GM12878 (cell line): ENCODE measurements around the gene NHERF2. TPM values are rescaled to one million over a fixed set of nuclear protein-coding genes. Genes with fewer than 3 reads are reported as not detected.

Experiments
- ATAC-seq: fragments of 200-7000 bp; cut with Tn5 transposase; 3 replicates; pipeline ENCODE4 v1.9.1; 2020; ENCODE audit warnings: mild to moderate bottlenecking, moderate library complexity
- BruUV-seq: library from RNA; stranded (reverse); fragments of 400-500 nt; replicated peaks from 2 replicates; lab custom pipeline; 2021; lab: Mats Ljungman, UMichigan
- CTCF ChIA-PET: fragments of 300-600 bp; sonication (Branson Sonifier 250); formaldehyde crosslinking; extraction: SDS; loops from one replicate; lab custom pipeline; 2021; ENCODE audit warnings: inconsistent platforms; lab: Yijun Ruan, JAX
- POLR2A ChIA-PET: fragments of 350-600 bp; formaldehyde crosslinking; extraction: SDS; loops from one replicate; lab custom pipeline; 2021; ENCODE audit warnings: inconsistent platforms; lab: Charles Lee
- RAD21 ChIA-PET: fragments of 300-600 bp; sonication (Branson Sonifier 250); formaldehyde crosslinking; loops from one replicate; lab custom pipeline; 2023; ENCODE audit warnings: antibody characterized with exemption; ENCODE audit not compliant: unreplicated experiment; lab: Charles Lee
- SMC1A ChIA-PET: fragments of 300-600 bp; sonication (Branson Sonifier 250); formaldehyde crosslinking; loops from one replicate; lab custom pipeline; 2023; ENCODE audit not compliant: unreplicated experiment, uncharacterized antibody; lab: Charles Lee
- DNase-seq: peaks from one replicate; pipeline ENCODE4 v3.0.0-alpha.2; 2011; ENCODE audit warnings: low read depth, low spot score
- FAIRE-seq: peaks from 3 replicates; lab custom pipeline; 2011; peaks lifted over from hg19 to GRCh38; lab: Jason Lieb, UNC
- H2AFZ ChIP-seq: 2 replicates; pipeline ENCODE4 v1.6.0; 2011; ENCODE audit warnings: low read depth, low read length, control low read depth; ENCODE audit not compliant: control insufficient read depth
- H3K27ac ChIP-seq: 2 replicates; pipeline ENCODE4 v1.5.1; 2011; ENCODE audit warnings: control low read depth; ENCODE audit not compliant: control insufficient read depth, insufficient read depth
- H3K27me3 ChIP-seq, 2 experiments: replicated peaks in 1 of 2; 2 replicates each; pipeline versions ENCODE4 v1.6.0 to v1.6.1; 2011; ENCODE audit warnings: low read length in 1 of 2; ENCODE audit not compliant: control insufficient read depth in 2 of 2, insufficient read depth in 2 of 2
- H3K36me3 ChIP-seq, 2 experiments: 2 replicates each; pipeline ENCODE4 v1.5.1; 2011; ENCODE audit warnings: low read length in 1 of 2; ENCODE audit not compliant: control insufficient read depth in 2 of 2, insufficient read depth in 2 of 2
- H3K4me1 ChIP-seq: 2 replicates; pipeline ENCODE4 v1.6.1; 2011; ENCODE audit warnings: mild to moderate bottlenecking, low read length, moderate library complexity, mixed read lengths; ENCODE audit not compliant: control insufficient read depth, insufficient read depth
- H3K4me2 ChIP-seq: 2 replicates; pipeline ENCODE4 v1.6.0; 2011; ENCODE audit warnings: control low read depth; ENCODE audit not compliant: control insufficient read depth, insufficient read depth
- H3K4me3 ChIP-seq: fragments of 200-600 bp; sonication (generic); 2 replicates; pipeline ENCODE4 v1.5.1; 2016
- H3K79me2 ChIP-seq: 2 replicates; pipeline ENCODE4 v1.6.0; 2011; ENCODE audit warnings: low read length; ENCODE audit not compliant: control insufficient read depth, insufficient read depth
- H3K9ac ChIP-seq: 2 replicates; pipeline ENCODE4 v1.8.0; 2011; ENCODE audit warnings: low read length, control low read depth, mixed read lengths; ENCODE audit not compliant: control insufficient read depth, insufficient read depth
- H3K9me3 ChIP-seq: replicated peaks from 3 replicates; pipeline ENCODE4 v1.5.1; 2011; ENCODE audit warnings: mild to moderate bottlenecking, low read length; ENCODE audit not compliant: control insufficient read depth, insufficient read depth
- H4K20me1 ChIP-seq: 2 replicates; pipeline ENCODE4 v1.6.0; 2011; ENCODE audit not compliant: control insufficient read depth, insufficient read depth
- CREB1 ChIP-seq: IDR thresholded peaks from 2 replicates; pipeline ENCODE4 v1.6.1; 2012; ENCODE audit warnings: low read depth, mild to moderate bottlenecking, inconsistent platforms
- ESRRA ChIP-seq: IDR thresholded peaks from 2 replicates; pipeline ENCODE4 v1.6.1; 2012; ENCODE audit warnings: mild to moderate bottlenecking, low read length, improper control_type of control experiment
- FOS ChIP-seq: IDR thresholded peaks from 3 replicates; pipeline ENCODE4 v1.6.1; 2011; ENCODE audit warnings: borderline replicate concordance; ENCODE audit not compliant: insufficient read length; ENCODE audit errors: extremely low read depth
- HCFC1 ChIP-seq: fragments of 150-350 bp; IDR thresholded peaks from 2 replicates; pipeline ENCODE4 v1.6.1; 2014; ENCODE audit warnings: low read length
- MEF2B ChIP-seq: fragments of 450-650 bp; IDR thresholded peaks from 2 replicates; pipeline ENCODE4 v1.6.1; 2018; ENCODE audit warnings: mild to moderate bottlenecking, moderate library complexity; ENCODE audit not compliant: partially characterized antibody, poor library complexity, severe bottlenecking
- NFXL1 ChIP-seq: fragments of 450-650 bp; IDR thresholded peaks from 2 replicates; pipeline ENCODE4 v1.6.1; 2017; ENCODE audit warnings: antibody characterized with exemption, mild to moderate bottlenecking, borderline replicate concordance
- NFYB ChIP-seq: IDR thresholded peaks from 2 replicates; pipeline ENCODE4 v1.6.1; 2011; ENCODE audit warnings: low read depth, mild to moderate bottlenecking, low read length, improper control_type of control experiment, moderate library complexity; ENCODE audit not compliant: insufficient read depth
- NRF1 ChIP-seq: conservative IDR thresholded peaks from 2 replicates; pipeline ENCODE4 v1.6.1; 2011; ENCODE audit warnings: mild to moderate bottlenecking, low read depth, low read length, improper control_type of control experiment
- SPI1 ChIP-seq: IDR thresholded peaks from 2 replicates; pipeline ENCODE4 v1.6.1; 2011; ENCODE audit warnings: low read depth, mild to moderate bottlenecking, low read length, moderate library complexity, borderline replicate concordance; ENCODE audit not compliant: insufficient read depth
- WRNIP1 ChIP-seq: IDR thresholded peaks from 2 replicates; pipeline ENCODE4 v1.6.1; 2011; ENCODE audit warnings: low read depth, low read length, improper control_type of control experiment, borderline replicate concordance
- WGBS: methylation state at CpG from one replicate; pipeline ENCODE4 v1.1.6; 2016; ENCODE audit warnings: low lambda C conversion rate; ENCODE audit not compliant: insufficient replicate concordance, insufficient coverage; ENCODE audit errors: missing lambda C conversion rate; 5-methylcytosine and 5-hydroxymethylcytosine counted together
- in situ Hi-C: fragments of 300-500 bp; cut with MboI; formaldehyde crosslinking; loops from 9 replicates; pipeline ENCODE4 v1.14.3; 2018; ENCODE audit warnings: mixed read lengths
- intact Hi-C: fragments of 100-400 bp; cut with micrococcal nuclease; formaldehyde crosslinking; loops from one replicate; pipeline ENCODE4 v1.14.2; 2022; ENCODE audit not compliant: unreplicated experiment
- polyA plus RNA-seq, 11 experiments: library from polyadenylated mRNA; depleted of rRNA in 4 of 11; unstranded in 6 of 11; stranded (reverse) in 5 of 11; fragments of >200 nt; fragmentation: Nextera tagmentation in 4 of 11; fragmentation: Illumina TruSeq in 1 of 11; extraction: Ambion mirVana in 4 of 11; extraction: Trizol in 1 of 11; gene quantifications; 1 replicate in 1 of 11; 2 replicates in 10 of 11; pipeline versions ENCODE4 v1.2.1 to v1.2.3, GENCODE V29; 2011 to 2016; ENCODE audit warnings: inconsistent platforms in 2 of 11, missing spikeins in 2 of 11, low read depth in 1 of 11
- total RNA-seq, 4 experiments: library from RNA; depleted of rRNA in 3 of 4; stranded (reverse); fragments of >200 nt in 3 of 4; fragmentation: Illumina TruSeq in 1 of 4; extraction: Trizol in 1 of 4; gene quantifications; 2 replicates each; pipeline versions ENCODE4 v1.2.1 to v1.2.3, GENCODE V29; 2013 to 2021
- TF ChIP-seq, protein P1 (sequence below): fragments of 450-650 bp; IDR thresholded peaks from 2 replicates; pipeline ENCODE4 v1.6.1; 2017; ENCODE audit warnings: mild to moderate bottlenecking, moderate library complexity
- TF ChIP-seq, protein P2 (sequence below): fragments of 450-650 bp; IDR thresholded peaks from 2 replicates; pipeline ENCODE4 v1.6.1; 2017; ENCODE audit warnings: mild to moderate bottlenecking, low read depth, inconsistent platforms; ENCODE audit not compliant: poor library complexity, severe bottlenecking
- TF ChIP-seq, protein P3 (sequence below): fragments of 450-650 bp; IDR thresholded peaks from 2 replicates; pipeline ENCODE4 v1.6.1; 2017; ENCODE audit warnings: antibody characterized with exemption, mild to moderate bottlenecking, moderate library complexity

NHERF2 gene
- total and polyA plus RNA-seq, 10 of the 15 experiments (the other 5 are each of a cell fraction or from before 2014, with no cell fraction given): 0.05 to 0.31 (median 0.08) TPM; not detected in 4

DNA sequence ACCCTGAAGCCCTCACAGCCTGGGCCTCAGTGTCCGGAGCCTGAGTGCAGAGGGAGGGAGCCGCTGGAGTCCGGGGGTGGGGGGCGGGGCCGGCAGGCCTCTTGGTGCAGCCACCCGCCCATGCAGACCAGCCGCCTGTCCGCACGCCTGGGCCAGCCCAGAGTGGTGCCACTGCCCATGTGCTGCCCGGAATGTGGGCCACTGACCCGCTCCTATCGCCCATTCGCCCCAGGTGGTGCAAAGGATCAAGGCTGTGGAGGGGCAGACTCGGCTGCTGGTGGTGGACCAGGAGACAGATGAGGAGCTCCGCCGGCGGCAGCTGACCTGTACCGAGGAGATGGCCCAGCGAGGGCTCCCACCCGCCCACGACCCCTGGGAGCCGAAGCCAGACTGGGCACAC, 2.6 kb downstream of the NHERF2 start:
- FAIRE-seq: no peak
- Histone ChIP-seq H3K4me3 (no peak overlapping the region), H3K27ac (no peak overlapping the region), H3K4me1 (no peaks in the 10 kb centered on the region), H3K36me3 (no peaks in the 10 kb centered on the region), H4K20me1 (peaks cover 5% of the 10 kb centered on the region; the same call in 1 of the 2 replicates), H3K9ac (no peak overlapping the region), H3K27me3 (peaks cover 11 to 13% of the 10 kb centered on the region in 2 experiments), H3K4me2 (no peak overlapping the region), H2AFZ (no peak overlapping the region), H3K9me3 (no peaks in the 10 kb centered on the region), H3K79me2 (no peaks in the 10 kb centered on the region)
- SMC1A ChIA-PET: interaction anchor here (0.9 kb wide), 1 partner anchor 111 kb away, joined by 4 read pairs; no protein-coding TSS in a partner anchor
- POLR2A ChIA-PET: no interaction called here
- in situ Hi-C loops (no loop called here), intact Hi-C loops (no loop called here)
- CTCF ChIA-PET: no interaction called here
- no TSS peak for BruUV-seq
- no peak for DNase-seq
- RAD21 ChIA-PET: no interaction called here
- no peak for ATAC-seq
- 58% methylated on average over 16 of the region's 22 CpGs for WGBS
- TF ChIP-seq CREB1 (no peak), NFXL1 (no peak), MEF2B (no peak), SPI1 (no peak), NRF1 (no peak), FOS (no peak), NFYB (no peak), ESRRA (no peak), HCFC1 (no peak), WRNIP1 (no peak)
- TF ChIP-seq, protein P1, sequence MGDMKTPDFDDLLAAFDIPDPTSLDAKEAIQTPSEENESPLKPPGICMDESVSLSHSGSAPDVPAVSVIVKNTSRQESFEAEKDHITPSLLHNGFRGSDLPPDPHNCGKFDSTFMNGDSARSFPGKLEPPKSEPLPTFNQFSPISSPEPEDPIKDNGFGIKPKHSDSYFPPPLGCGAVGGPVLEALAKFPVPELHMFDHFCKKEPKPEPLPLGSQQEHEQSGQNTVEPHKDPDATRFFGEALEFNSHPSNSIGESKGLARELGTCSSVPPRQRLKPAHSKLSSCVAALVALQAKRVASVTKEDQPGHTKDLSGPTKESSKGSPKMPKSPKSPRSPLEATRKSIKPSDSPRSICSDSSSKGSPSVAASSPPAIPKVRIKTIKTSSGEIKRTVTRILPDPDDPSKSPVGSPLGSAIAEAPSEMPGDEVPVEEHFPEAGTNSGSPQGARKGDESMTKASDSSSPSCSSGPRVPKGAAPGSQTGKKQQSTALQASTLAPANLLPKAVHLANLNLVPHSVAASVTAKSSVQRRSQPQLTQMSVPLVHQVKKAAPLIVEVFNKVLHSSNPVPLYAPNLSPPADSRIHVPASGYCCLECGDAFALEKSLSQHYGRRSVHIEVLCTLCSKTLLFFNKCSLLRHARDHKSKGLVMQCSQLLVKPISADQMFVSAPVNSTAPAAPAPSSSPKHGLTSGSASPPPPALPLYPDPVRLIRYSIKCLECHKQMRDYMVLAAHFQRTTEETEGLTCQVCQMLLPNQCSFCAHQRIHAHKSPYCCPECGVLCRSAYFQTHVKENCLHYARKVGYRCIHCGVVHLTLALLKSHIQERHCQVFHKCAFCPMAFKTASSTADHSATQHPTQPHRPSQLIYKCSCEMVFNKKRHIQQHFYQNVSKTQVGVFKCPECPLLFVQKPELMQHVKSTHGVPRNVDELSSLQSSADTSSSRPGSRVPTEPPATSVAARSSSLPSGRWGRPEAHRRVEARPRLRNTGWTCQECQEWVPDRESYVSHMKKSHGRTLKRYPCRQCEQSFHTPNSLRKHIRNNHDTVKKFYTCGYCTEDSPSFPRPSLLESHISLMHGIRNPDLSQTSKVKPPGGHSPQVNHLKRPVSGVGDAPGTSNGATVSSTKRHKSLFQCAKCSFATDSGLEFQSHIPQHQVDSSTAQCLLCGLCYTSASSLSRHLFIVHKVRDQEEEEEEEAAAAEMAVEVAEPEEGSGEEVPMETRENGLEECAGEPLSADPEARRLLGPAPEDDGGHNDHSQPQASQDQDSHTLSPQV: no peak
- TF ChIP-seq, protein P2, sequence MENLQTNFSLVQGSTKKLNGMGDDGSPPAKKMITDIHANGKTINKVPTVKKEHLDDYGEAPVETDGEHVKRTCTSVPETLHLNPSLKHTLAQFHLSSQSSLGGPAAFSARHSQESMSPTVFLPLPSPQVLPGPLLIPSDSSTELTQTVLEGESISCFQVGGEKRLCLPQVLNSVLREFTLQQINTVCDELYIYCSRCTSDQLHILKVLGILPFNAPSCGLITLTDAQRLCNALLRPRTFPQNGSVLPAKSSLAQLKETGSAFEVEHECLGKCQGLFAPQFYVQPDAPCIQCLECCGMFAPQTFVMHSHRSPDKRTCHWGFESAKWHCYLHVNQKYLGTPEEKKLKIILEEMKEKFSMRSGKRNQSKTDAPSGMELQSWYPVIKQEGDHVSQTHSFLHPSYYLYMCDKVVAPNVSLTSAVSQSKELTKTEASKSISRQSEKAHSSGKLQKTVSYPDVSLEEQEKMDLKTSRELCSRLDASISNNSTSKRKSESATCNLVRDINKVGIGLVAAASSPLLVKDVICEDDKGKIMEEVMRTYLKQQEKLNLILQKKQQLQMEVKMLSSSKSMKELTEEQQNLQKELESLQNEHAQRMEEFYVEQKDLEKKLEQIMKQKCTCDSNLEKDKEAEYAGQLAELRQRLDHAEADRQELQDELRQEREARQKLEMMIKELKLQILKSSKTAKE: no peak
- TF ChIP-seq, protein P3, sequence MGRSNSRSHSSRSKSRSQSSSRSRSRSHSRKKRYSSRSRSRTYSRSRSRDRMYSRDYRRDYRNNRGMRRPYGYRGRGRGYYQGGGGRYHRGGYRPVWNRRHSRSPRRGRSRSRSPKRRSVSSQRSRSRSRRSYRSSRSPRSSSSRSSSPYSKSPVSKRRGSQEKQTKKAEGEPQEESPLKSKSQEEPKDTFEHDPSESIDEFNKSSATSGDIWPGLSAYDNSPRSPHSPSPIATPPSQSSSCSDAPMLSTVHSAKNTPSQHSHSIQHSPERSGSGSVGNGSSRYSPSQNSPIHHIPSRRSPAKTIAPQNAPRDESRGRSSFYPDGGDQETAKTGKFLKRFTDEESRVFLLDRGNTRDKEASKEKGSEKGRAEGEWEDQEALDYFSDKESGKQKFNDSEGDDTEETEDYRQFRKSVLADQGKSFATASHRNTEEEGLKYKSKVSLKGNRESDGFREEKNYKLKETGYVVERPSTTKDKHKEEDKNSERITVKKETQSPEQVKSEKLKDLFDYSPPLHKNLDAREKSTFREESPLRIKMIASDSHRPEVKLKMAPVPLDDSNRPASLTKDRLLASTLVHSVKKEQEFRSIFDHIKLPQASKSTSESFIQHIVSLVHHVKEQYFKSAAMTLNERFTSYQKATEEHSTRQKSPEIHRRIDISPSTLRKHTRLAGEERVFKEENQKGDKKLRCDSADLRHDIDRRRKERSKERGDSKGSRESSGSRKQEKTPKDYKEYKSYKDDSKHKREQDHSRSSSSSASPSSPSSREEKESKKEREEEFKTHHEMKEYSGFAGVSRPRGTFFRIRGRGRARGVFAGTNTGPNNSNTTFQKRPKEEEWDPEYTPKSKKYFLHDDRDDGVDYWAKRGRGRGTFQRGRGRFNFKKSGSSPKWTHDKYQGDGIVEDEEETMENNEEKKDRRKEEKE: no peak
